ENCODE data around the gene TPGS1. TPM values are rescaled to one million over a fixed set of nuclear protein-coding genes. Genes with fewer than 3 reads are reported as not detected.
A peak's percentile ranks its signal among the peaks of the same experiment; 100 is the strongest.

The TPGS1 gene
- total RNA-seq, 4 donors from 2014 or later: 50.8 to 147 (median 99.6) TPM

DNA sequence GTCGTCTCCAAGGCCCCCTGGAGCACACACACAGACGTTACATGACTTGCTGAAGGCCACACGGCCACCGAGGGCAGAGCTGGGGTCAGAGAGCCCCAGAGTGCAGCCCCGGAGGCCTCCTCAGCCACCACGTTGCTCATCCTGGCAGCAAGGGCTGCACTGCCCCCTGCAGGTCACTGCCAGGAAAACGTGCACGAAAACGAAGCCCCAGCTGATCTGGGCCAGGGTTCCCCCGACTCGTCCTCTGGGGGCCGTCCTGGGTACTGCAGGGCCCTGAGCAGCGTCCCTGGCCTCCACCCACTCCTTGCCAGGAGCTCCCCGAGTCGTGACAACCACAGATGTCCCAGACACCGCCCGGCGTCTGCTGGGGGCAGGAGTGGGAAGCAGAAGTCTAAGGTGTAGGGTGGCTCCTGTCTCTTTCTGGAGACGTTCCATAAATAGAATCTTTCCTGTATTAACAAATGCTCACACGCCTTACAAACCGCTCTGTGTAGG, 3.4 kb downstream of the TPGS1 start:
- TF ChIP-seq, protein P1, sequence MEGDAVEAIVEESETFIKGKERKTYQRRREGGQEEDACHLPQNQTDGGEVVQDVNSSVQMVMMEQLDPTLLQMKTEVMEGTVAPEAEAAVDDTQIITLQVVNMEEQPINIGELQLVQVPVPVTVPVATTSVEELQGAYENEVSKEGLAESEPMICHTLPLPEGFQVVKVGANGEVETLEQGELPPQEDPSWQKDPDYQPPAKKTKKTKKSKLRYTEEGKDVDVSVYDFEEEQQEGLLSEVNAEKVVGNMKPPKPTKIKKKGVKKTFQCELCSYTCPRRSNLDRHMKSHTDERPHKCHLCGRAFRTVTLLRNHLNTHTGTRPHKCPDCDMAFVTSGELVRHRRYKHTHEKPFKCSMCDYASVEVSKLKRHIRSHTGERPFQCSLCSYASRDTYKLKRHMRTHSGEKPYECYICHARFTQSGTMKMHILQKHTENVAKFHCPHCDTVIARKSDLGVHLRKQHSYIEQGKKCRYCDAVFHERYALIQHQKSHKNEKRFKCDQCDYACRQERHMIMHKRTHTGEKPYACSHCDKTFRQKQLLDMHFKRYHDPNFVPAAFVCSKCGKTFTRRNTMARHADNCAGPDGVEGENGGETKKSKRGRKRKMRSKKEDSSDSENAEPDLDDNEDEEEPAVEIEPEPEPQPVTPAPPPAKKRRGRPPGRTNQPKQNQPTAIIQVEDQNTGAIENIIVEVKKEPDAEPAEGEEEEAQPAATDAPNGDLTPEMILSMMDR (IDR thresholded peaks at IDR 0.05): peak in 5 of 6 experiments; percentile 50 to 72 (median 52)
- no peak for TF ChIP-seq POLR2A (IDR thresholded peaks at IDR 0.05)
- 57 to 65% methylated on average over 11 to 14 of the region's 21 CpGs for WGBS, 2 donors
- Histone ChIP-seq H3K9me3 (no peaks in the 10 kb centered on the region), H3K4me3 (replicated peaks in 1 of 3) (no peak overlapping the region), H3K36me3 (no peaks in the 10 kb centered on the region), H3K4me1 (peaks cover 24 to 29% of the 10 kb centered on the region in 2 donors), H3K27ac (no peak overlapping the region), H3K27me3 (no peaks in the 10 kb centered on the region)
- intact Hi-C loops (cut with DNase I): no loop called here
- DNase-seq: peak; percentile 40 to 43

DNA sequence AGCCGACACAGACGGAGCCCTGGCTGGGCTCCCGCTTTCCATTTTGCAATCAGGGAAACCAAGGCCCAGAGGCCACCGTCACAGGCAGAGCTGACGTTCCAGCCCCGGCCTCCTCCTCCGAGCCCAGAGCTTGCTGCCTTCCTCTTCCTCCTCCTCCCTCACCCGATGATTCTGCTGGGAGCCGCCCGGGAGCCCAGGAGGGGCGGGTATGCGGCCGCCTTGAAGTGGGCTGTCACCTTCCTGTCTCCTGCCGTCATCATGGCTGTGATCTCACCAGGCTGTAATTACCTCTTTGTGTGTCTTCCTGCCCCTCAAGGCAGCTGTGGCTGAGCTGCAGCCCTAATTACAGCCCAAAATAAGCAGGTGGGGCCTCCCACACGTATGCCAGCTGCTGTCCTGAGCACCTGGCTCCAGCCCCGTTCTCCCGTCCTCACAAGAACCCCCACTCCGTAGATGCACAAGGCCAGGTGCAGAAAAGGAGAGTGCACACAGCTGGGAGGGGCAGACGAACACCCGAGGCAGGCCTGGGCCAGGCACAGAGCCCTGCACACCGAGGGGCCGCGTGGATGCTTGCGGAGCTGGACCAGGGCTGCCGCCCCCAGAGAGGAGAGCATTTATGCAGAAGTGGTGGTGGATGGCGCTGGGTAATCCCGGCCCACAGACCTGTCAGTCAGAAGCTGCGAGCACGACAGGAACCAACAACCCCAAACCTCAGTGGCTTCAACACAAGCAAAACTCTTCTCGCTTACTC, 4.0 kb downstream of the TPGS1 start:
- TF ChIP-seq, protein P1 (IDR thresholded peaks at IDR 0.05): no peak
- H3K27ac ChIP-seq: no peak overlapping the region
- 67 to 71% methylated on average over 23 to 30 of the region's 30 CpGs for WGBS, 2 donors
- peaks cover 22 to 28% of the 10 kb centered on the region in 2 donors for H3K4me1 ChIP-seq
- no peaks in the 10 kb centered on the region for H3K36me3 ChIP-seq
- no peaks in the 10 kb centered on the region for H3K9me3 ChIP-seq
- no peaks in the 10 kb centered on the region for H3K27me3 ChIP-seq
- intact Hi-C loops (cut with DNase I): no loop called here
- no peak overlapping the region for H3K4me3 ChIP-seq (replicated peaks in 1 of 3)
- DNase-seq: no peak

DNA sequence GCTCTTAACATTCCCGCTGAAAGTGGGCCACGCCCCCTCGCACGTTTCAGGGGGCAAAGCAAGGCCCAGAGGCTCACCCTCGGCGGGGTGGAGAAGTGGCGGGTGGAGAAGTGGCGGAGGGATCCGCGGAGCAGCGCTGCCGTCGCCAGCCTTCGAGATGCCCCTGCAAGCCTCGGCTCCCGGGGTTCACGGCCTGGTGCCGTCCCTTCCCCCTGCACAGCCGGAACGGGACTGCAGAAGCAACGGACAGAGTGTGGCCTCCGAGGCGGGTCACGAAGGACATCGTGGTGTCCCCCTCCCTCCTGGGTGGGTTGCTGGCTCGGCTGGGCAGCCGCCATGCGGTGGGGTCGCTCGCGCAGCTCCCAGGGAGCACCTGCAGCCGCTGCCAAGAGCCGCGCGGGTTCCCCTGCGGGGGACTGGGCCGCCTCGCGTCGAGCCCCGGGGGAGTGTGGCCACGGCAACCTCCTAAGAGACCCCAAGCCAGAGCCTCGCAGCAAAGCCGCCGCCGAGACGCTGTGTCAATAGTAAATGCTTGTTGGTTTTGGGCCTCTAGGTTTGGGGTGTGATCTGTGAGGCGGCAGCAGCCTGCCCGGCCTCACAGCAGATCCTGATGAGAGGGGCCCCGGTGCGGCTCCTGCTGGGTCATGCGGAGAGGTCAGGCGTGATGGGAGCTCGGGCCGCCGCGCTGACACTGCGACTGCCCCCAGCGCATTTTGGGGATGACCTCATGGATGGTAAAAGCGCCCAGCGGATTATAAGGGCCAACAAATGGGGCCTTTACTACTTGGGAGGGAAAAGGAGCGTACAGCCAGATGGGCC, 5.5 kb downstream of the TPGS1 start:
- 24 to 26% methylated on average over 36 to 45 of the region's 62 CpGs for WGBS, 2 donors
- TF ChIP-seq POLR2A (IDR thresholded peaks at IDR 0.05): peak in 1 of 2 donors; percentile 30
- TF ChIP-seq, protein P1 (IDR thresholded peaks at IDR 0.05): no peak
- H3K4me3 ChIP-seq (replicated peaks in 1 of 3): peak overlapping the region in 1 of 3 donors; percentile 8
- intact Hi-C loops (cut with DNase I): no loop called here
- no peaks in the 10 kb centered on the region for H3K36me3 ChIP-seq
- H3K4me1 ChIP-seq: peaks cover 19 to 24% of the 10 kb centered on the region in 2 donors
- no peaks in the 10 kb centered on the region for H3K9me3 ChIP-seq
- H3K27me3 ChIP-seq: no peaks in the 10 kb centered on the region
- peak; percentile 86 to 94 for DNase-seq
- H3K27ac ChIP-seq: no peak overlapping the region

DNA sequence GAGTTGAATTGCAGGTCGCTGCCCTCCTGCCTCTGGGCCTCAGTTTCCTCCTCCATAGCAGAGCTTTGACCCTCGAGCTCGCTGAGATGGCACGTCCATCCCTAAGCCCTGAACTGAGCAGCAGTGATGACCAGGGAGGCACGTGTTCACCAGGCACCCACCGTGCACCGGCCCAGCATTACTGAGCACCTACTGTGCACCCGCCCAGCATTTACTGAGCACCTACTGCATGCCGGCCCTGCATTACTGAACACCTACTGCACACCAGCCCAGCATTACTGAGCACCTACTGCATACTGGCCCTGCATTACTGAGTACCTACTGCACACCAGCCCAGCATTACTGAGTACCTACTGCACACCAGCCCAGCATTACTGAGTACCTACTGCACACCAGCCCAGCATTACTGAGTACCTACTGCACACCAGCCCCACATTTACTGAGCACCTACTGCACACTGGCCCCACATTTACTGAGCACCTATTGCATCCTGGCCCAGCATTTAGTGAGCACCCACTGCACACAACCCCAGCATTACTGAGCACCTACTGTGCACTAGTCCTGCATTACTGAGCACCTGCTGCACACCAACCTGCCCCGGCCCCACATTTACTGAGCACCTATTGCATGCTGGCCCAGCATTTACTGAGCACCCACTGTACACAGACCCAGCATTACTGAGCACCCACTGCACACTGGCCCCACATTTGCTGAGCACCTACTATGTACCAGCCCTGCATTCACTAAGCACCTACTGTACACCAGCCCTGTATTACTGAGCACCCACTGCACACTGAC, 6.3 kb downstream of the TPGS1 start:
- H3K9me3 ChIP-seq: no peaks in the 10 kb centered on the region
- no peak for TF ChIP-seq POLR2A (IDR thresholded peaks at IDR 0.05)
- TF ChIP-seq, protein P1 (IDR thresholded peaks at IDR 0.05): no peak
- whole genome bisulfite sequencing, 2 donors: 86 to 89% methylated on average over 9 to 10 of the region's 10 CpGs
- peaks cover 11 to 16% of the 10 kb centered on the region in 2 donors for H3K4me1 ChIP-seq
- no peaks in the 10 kb centered on the region for H3K36me3 ChIP-seq
- H3K27ac ChIP-seq: no peak overlapping the region
- H3K4me3 ChIP-seq (replicated peaks in 1 of 3): no peak overlapping the region
- no peak for DNase-seq
- intact Hi-C loops (cut with DNase I): no loop called here
- no peaks in the 10 kb centered on the region for H3K27me3 ChIP-seq
